IMR-90 (cell line): ENCODE results near the gene MGAT4A. TPM values are rescaled to one million over a fixed set of nuclear protein-coding genes. Genes with fewer than 3 reads are reported as not detected.

Experiments
- ATAC-seq: fragments of 200-7000 bp; cut with Tn5 transposase; 2 replicates; pipeline ENCODE4 v1.9.1; 2020; ENCODE audit warnings: low read depth, mild to moderate bottlenecking, moderate library complexity
- BruUV-seq: library from RNA; stranded (reverse); fragments of 400-500 nt; replicated peaks from 2 replicates; lab custom pipeline; 2021; lab: Mats Ljungman, UMichigan
- CTCF ChIA-PET: fragments of 300-600 bp; formaldehyde crosslinking; extraction: SDS; loops from one replicate; lab custom pipeline; 2021; ENCODE audit warnings: antibody characterized with exemption; lab: Yijun Ruan, JAX
- POLR2A ChIA-PET: fragments of 300-600 bp; sonication (Branson Sonifier 250); formaldehyde crosslinking; loops from one replicate; lab custom pipeline; 2022; ENCODE audit warnings: antibody characterized with exemption; ENCODE audit not compliant: unreplicated experiment; lab: Charles Lee
- DNase-seq: peaks from one replicate; pipeline ENCODE4 v3.0.0; 2013
- H2AFZ ChIP-seq: replicated peaks from 2 replicates; pipeline ENCODE3; 2013; ENCODE audit warnings: low read length, mild to moderate bottlenecking; ENCODE audit not compliant: poor library complexity
- H2AK5ac ChIP-seq: 2 replicates; pipeline ENCODE4 v1.6.1; 2013; ENCODE audit warnings: low read depth, low read length, inconsistent platforms
- H2AK9ac ChIP-seq: replicated peaks from 2 replicates; pipeline ENCODE3; 2013; ENCODE audit warnings: mild to moderate bottlenecking, low read depth, low read length, moderate library complexity; ENCODE audit not compliant: poor library complexity
- H2BK120ac ChIP-seq: 2 replicates; pipeline ENCODE4 v1.6.1; 2013; ENCODE audit warnings: low read depth, low read length, inconsistent platforms
- H2BK15ac ChIP-seq: 3 replicates; pipeline ENCODE4 v1.6.1; 2013; ENCODE audit warnings: low read depth, low read length, inconsistent platforms
- H2BK20ac ChIP-seq: 2 replicates; pipeline ENCODE4 v1.6.1; 2013; ENCODE audit warnings: low read depth, mild to moderate bottlenecking, inconsistent platforms, low read length, moderate library complexity
- H2BK5ac ChIP-seq: 2 replicates; pipeline ENCODE4 v1.6.1; 2013; ENCODE audit warnings: mild to moderate bottlenecking, low read depth, low read length, inconsistent platforms; ENCODE audit not compliant: poor library complexity, severe bottlenecking
- H3K14ac ChIP-seq: replicated peaks from 2 replicates; pipeline ENCODE4 v1.6.1; 2013; ENCODE audit warnings: low read depth, low read length, inconsistent platforms
- H3K18ac ChIP-seq: 2 replicates; pipeline ENCODE4 v1.6.1; 2013; ENCODE audit warnings: low read depth, low read length, control low read depth
- H3K23ac ChIP-seq: 2 replicates; pipeline ENCODE4 v1.6.1; 2013; ENCODE audit warnings: low read depth, low read length, inconsistent platforms
- H3K27ac ChIP-seq: 2 replicates; pipeline ENCODE4 v1.5.1; 2013; ENCODE audit warnings: mild to moderate bottlenecking, control low read depth, low read length; ENCODE audit not compliant: insufficient read depth
- H3K27me3 ChIP-seq: 2 replicates; pipeline ENCODE4 v1.6.1; 2013; ENCODE audit warnings: low read length; ENCODE audit not compliant: control insufficient read depth, insufficient read depth
- H3K36me3 ChIP-seq: 2 replicates; pipeline ENCODE4 v1.6.1; 2013; ENCODE audit warnings: low read length, mixed read lengths; ENCODE audit not compliant: control insufficient read depth, insufficient read depth
- H3K4ac ChIP-seq: 2 replicates; pipeline ENCODE4 v1.6.1; 2013; ENCODE audit warnings: low read depth, low read length, inconsistent platforms
- H3K4me1 ChIP-seq: 2 replicates; pipeline ENCODE4 v1.6.1; 2013; ENCODE audit warnings: low read length, mixed read lengths; ENCODE audit not compliant: control insufficient read depth, insufficient read depth
- H3K4me2 ChIP-seq: 2 replicates; pipeline ENCODE4 v1.6.1; 2013; ENCODE audit warnings: low read depth, mild to moderate bottlenecking, control low read depth, low read length, moderate library complexity
- H3K4me3 ChIP-seq: 2 replicates; pipeline ENCODE4 v1.5.1; 2013; ENCODE audit warnings: low read depth, mild to moderate bottlenecking, control low read depth, low read length, moderate library complexity; ENCODE audit not compliant: insufficient read depth
- H3K56ac ChIP-seq: 2 replicates; pipeline ENCODE4 v1.6.1; 2013; ENCODE audit warnings: low read length, inconsistent platforms; ENCODE audit not compliant: insufficient read depth; ENCODE audit errors: extremely low read depth
- H3K79me1 ChIP-seq, 2 experiments: 2 replicates each; pipeline ENCODE4 v1.6.1; 2013; ENCODE audit warnings: low read length in 2 of 2, inconsistent platforms in 1 of 2, low read depth in 1 of 2
- H3K9ac ChIP-seq: 2 replicates; pipeline ENCODE4 v1.6.1; 2013; ENCODE audit warnings: low read depth, low read length, control low read depth
- H3K9me1 ChIP-seq: 2 replicates; pipeline ENCODE4 v1.6.1; 2013; ENCODE audit warnings: low read length, inconsistent platforms; ENCODE audit not compliant: insufficient read depth
- H3K9me3 ChIP-seq: 2 replicates; pipeline ENCODE4 v1.6.1; 2013; ENCODE audit warnings: low read length; ENCODE audit not compliant: control insufficient read depth, insufficient read depth
- H4K20me1 ChIP-seq: 2 replicates; pipeline ENCODE4 v1.6.1; 2013; ENCODE audit warnings: low read length, inconsistent platforms; ENCODE audit not compliant: insufficient read depth
- H4K5ac ChIP-seq: 2 replicates; pipeline ENCODE4 v1.6.1; 2013; ENCODE audit warnings: mild to moderate bottlenecking, low read depth, low read length, control low read depth
- H4K8ac ChIP-seq, 2 experiments: 2 replicates each; pipeline ENCODE4 v1.6.1; 2013; ENCODE audit warnings: low read depth in 2 of 2, low read length in 2 of 2, control low read depth in 1 of 2, inconsistent platforms in 1 of 2
- H4K91ac ChIP-seq: 2 replicates; pipeline ENCODE4 v1.6.1; 2013; ENCODE audit warnings: low read depth, low read length, inconsistent platforms; ENCODE audit not compliant: insufficient read depth
- BHLHE40 ChIP-seq: fragments of 150-350 bp; IDR thresholded peaks from 2 replicates; pipeline ENCODE4 v1.6.1; 2016; ENCODE audit warnings: mild to moderate bottlenecking, low read depth, low read length
- CEBPB ChIP-seq: IDR thresholded peaks from 2 replicates; pipeline ENCODE4 v1.6.1; 2012; ENCODE audit warnings: low read depth, low read length, improper control_type of control experiment
- CHD1 ChIP-seq: IDR thresholded peaks from 2 replicates; pipeline ENCODE4 v1.6.1; 2012; ENCODE audit warnings: low read depth, low read length, improper control_type of control experiment
- CTCF ChIP-seq: conservative IDR thresholded peaks from 2 replicates; pipeline ENCODE4 v1.5.1; 2012; ENCODE audit warnings: mild to moderate bottlenecking, low read depth, low read length, improper control_type of control experiment
- ELK1 ChIP-seq: fragments of 150-350 bp; IDR thresholded peaks from 2 replicates; pipeline ENCODE4 v1.6.1; 2016; ENCODE audit warnings: low read depth, mild to moderate bottlenecking, low read length, moderate library complexity, borderline replicate concordance
- FOS ChIP-seq: fragments of 150-350 bp; IDR thresholded peaks from 2 replicates; pipeline ENCODE4 v1.6.1; 2016; ENCODE audit warnings: low read depth, low read length
- MAFK ChIP-seq: IDR thresholded peaks from 2 replicates; pipeline ENCODE4 v1.6.1; 2012; ENCODE audit warnings: low read depth, low read length, improper control_type of control experiment
- MAZ ChIP-seq: IDR thresholded peaks from 2 replicates; pipeline ENCODE4 v1.6.1; 2012; ENCODE audit warnings: low read depth, mild to moderate bottlenecking, low read length, improper control_type of control experiment, moderate library complexity, borderline replicate concordance
- MXI1 ChIP-seq: IDR thresholded peaks from 2 replicates; pipeline ENCODE4 v1.6.1; 2012; ENCODE audit warnings: low read depth, mild to moderate bottlenecking, low read length, moderate library complexity, borderline replicate concordance
- NFE2L2 ChIP-seq: fragments of 150-350 bp; IDR thresholded peaks from 2 replicates; pipeline ENCODE4 v1.6.1; 2016; ENCODE audit warnings: low read depth, mild to moderate bottlenecking, low read length
- POLR2A ChIP-seq: IDR thresholded peaks from 2 replicates; pipeline ENCODE4 v1.6.1; 2012; ENCODE audit warnings: mild to moderate bottlenecking, low read depth, low read length
- RAD21 ChIP-seq: IDR thresholded peaks from 2 replicates; pipeline ENCODE4 v1.6.1; 2012; ENCODE audit warnings: low read length, improper control_type of control experiment
- RCOR1 ChIP-seq: IDR thresholded peaks from 2 replicates; pipeline ENCODE4 v1.6.1; 2012; ENCODE audit warnings: mild to moderate bottlenecking, low read length, improper control_type of control experiment; ENCODE audit not compliant: insufficient replicate concordance
- RFX5 ChIP-seq: IDR thresholded peaks from 2 replicates; pipeline ENCODE4 v1.8.0; 2012; ENCODE audit warnings: low read depth, mild to moderate bottlenecking, low read length, moderate library complexity
- SMC3 ChIP-seq: fragments of 150-350 bp; IDR thresholded peaks from 2 replicates; pipeline ENCODE4 v1.6.1; 2016; ENCODE audit warnings: low read depth, mild to moderate bottlenecking, antibody characterized with exemption, low read length, moderate library complexity
- WGBS, 2 experiments: methylation state at CpG; one replicate each; pipeline versions ENCODE4 v1.1.5 to v1.1.7; 2013; ENCODE audit warnings: missing lambda C conversion rate in 2 of 2; ENCODE audit not compliant: insufficient read length in 1 of 2; ENCODE audit errors: extremely low coverage in 2 of 2; 5-methylcytosine and 5-hydroxymethylcytosine counted together
- dilution Hi-C: fragments of 300-500 bp; cut with HindIII; formaldehyde crosslinking; loops from one replicate; pipeline ENCODE4 v1.14.3; 2018; ENCODE audit warnings: low sequenced_read_pairs; ENCODE audit not compliant: unreplicated experiment
- in situ Hi-C: fragments of 300-500 bp; cut with MboI; formaldehyde crosslinking; loops from 3 replicates; pipeline ENCODE4 v1.14.3; 2019; ENCODE audit warnings: low sequenced_read_pairs, inconsistent platforms, mixed read lengths
- intact Hi-C: fragments of 100-400 bp; cut with micrococcal nuclease; formaldehyde crosslinking; loops from 2 replicates; pipeline ENCODE4 v1.10.0; 2022
- polyA plus RNA-seq, 3 experiments: library from polyadenylated mRNA; depleted of rRNA; stranded (reverse); fragments of >200 nt; gene quantifications; 2 replicates each; pipeline ENCODE4 v1.2.3, GENCODE V29; 2012; ENCODE audit warnings: low replicate concordance in 1 of 3
- total RNA-seq: library from RNA; depleted of rRNA; stranded (reverse); fragments of >200 nt; gene quantifications from 2 replicates; pipeline ENCODE4 v1.2.3, GENCODE V29; 2012
- TF ChIP-seq, protein P1 (sequence below): fragments of 150-350 bp; IDR thresholded peaks from 2 replicates; pipeline ENCODE4 v1.6.1; 2017; ENCODE audit warnings: mild to moderate bottlenecking, antibody characterized with exemption, low read length, low read depth

The MGAT4A gene
- total and polyA plus RNA-seq, 2 of the 4 experiments (the other 2 are of a cell fraction), result under 0.01 TPM; not detected in 1

DNA sequence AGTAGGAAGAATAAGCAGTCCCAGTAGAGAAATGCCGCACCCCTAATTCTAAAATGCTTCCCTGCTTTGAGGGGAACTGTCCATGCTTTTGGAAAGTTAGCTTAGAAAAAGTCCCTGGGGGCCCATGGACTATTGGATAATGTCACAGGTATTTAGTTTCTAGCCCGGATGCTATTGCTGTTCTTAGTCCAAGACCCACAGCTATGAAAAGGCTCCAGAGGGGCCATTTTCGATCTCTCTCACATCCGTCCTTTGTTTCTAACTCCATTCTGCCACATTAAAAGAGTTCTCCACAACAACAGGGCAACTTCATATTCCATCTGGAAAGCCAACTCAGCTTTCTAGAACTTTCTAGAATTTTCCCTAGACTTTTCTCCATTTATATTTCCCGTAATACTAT is 47.2 kb downstream of the MGAT4A start:
- no peak for DNase-seq
- no peak overlapping the region for H2BK120ac ChIP-seq
- H3K9me3 ChIP-seq, result no peaks in the 10 kb centered on the region
- H2AFZ ChIP-seq, result no peak overlapping the region
- no peak overlapping the region for H2BK15ac ChIP-seq
- no peak overlapping the region for H3K27ac ChIP-seq
- H4K8ac ChIP-seq, result no peak overlapping the region
- POLR2A ChIA-PET, result no interaction called here
- dilution Hi-C loops, result no loop called here
- intact Hi-C loops, result no loop called here
- no peaks in the 10 kb centered on the region for H3K9me1 ChIP-seq
- no peak for ATAC-seq
- no peak overlapping the region for H3K4ac ChIP-seq
- no peak overlapping the region for H3K18ac ChIP-seq
- H4K5ac ChIP-seq, result no peak overlapping the region
- CTCF ChIA-PET, result no interaction called here
- no peak overlapping the region for H2AK9ac ChIP-seq
- no peak overlapping the region for H3K23ac ChIP-seq
- no peak overlapping the region for H2AK5ac ChIP-seq
- no peaks in the 10 kb centered on the region for H3K36me3 ChIP-seq
- H3K4me3 ChIP-seq, result no peak overlapping the region
- H3K27me3 ChIP-seq, result peaks cover 3% of the 10 kb centered on the region
- no peak overlapping the region for H3K9ac ChIP-seq
- H3K4me2 ChIP-seq, result no peak overlapping the region
- no TSS peak for BruUV-seq
- no peak overlapping the region for H2BK5ac ChIP-seq
- no peaks in the 10 kb centered on the region for H4K20me1 ChIP-seq
- no peaks in the 10 kb centered on the region for H3K4me1 ChIP-seq
- H2BK20ac ChIP-seq, result no peak overlapping the region
- TF ChIP-seq, protein P1, sequence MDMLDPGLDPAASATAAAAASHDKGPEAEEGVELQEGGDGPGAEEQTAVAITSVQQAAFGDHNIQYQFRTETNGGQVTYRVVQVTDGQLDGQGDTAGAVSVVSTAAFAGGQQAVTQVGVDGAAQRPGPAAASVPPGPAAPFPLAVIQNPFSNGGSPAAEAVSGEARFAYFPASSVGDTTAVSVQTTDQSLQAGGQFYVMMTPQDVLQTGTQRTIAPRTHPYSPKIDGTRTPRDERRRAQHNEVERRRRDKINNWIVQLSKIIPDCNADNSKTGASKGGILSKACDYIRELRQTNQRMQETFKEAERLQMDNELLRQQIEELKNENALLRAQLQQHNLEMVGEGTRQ, result no peak
- no peak for TF ChIP-seq MAZ
- TF ChIP-seq MXI1, result no peak
- TF ChIP-seq MAFK, result no peak
- TF ChIP-seq POLR2A, result no peak
- no peak for TF ChIP-seq CHD1
- TF ChIP-seq CTCF, result no peak
- TF ChIP-seq CEBPB, result no peak
- TF ChIP-seq NFE2L2, result no peak
- no peak for TF ChIP-seq ELK1
- no peak for TF ChIP-seq BHLHE40
- TF ChIP-seq SMC3, result no peak
- no peak for TF ChIP-seq FOS
- no peak for TF ChIP-seq RAD21
- no peak for TF ChIP-seq RCOR1
- no peak for TF ChIP-seq RFX5
- in situ Hi-C loops, result no loop called here
- 55% methylated on average over 2 of the region's 5 CpGs; no CpG with 5 or more reads in 1 of the 2 experiments for WGBS, 2 experiments
- H3K14ac ChIP-seq, result no peak overlapping the region
- no peak overlapping the region for H3K56ac ChIP-seq
- H4K91ac ChIP-seq, result no peak overlapping the region
- no peaks in the 10 kb centered on the region for H3K79me1 ChIP-seq
